AG04450 (cell line): ENCODE measurements around the gene NRG3. TPM values are rescaled to one million over a fixed set of nuclear protein-coding genes. Genes with fewer than 3 reads are reported as not detected.

Experiments used
- CTCF ChIA-PET: fragments of 300-600, 350-600 bp; formaldehyde crosslinking; extraction: SDS; loops from one replicate; lab custom pipeline; 2022; ENCODE audit warnings: antibody characterized with exemption, inconsistent platforms; lab: Charles Lee
- POLR2A ChIA-PET: fragments of 350-600 bp; formaldehyde crosslinking; extraction: SDS; loops from one replicate; lab custom pipeline; 2021; ENCODE audit warnings: antibody characterized with exemption, inconsistent platforms; lab: Yijun Ruan, JAX
- DNase-seq: peaks from one replicate; pipeline ENCODE4 v3.0.0-alpha.2; 2011; ENCODE audit warnings: low read depth, low spot score
- H3K27ac ChIP-seq: one replicate; pipeline ENCODE4 v1.5.1; 2012; ENCODE audit warnings: low read depth, low read length, control low read depth
- H3K27me3 ChIP-seq: one replicate; pipeline ENCODE4 v1.6.0; 2012; ENCODE audit warnings: low read length; ENCODE audit not compliant: control insufficient read depth, insufficient read depth
- H3K4me3 ChIP-seq: 2 replicates; pipeline ENCODE4 v1.5.1; 2011; ENCODE audit warnings: mild to moderate bottlenecking, low read depth, low read length, control low read depth
- H3K9me3 ChIP-seq: 2 replicates; pipeline ENCODE4 v1.5.1; 2012; ENCODE audit warnings: low read length; ENCODE audit not compliant: control insufficient read depth, insufficient read depth
- CTCF ChIP-seq: IDR thresholded peaks from 2 replicates; pipeline ENCODE4 v1.5.1; 2011; ENCODE audit warnings: low read depth, low read length, control low read depth, inconsistent platforms
- polyA plus RNA-seq: library from polyadenylated mRNA; depleted of rRNA; stranded (reverse); fragments of >200 nt; gene quantifications from 2 replicates; pipeline ENCODE4 v1.2.3, GENCODE V29; 2011

The NRG3 gene
- polyA plus RNA-seq, 1 experiment, result not detected

GRCh38 chr10:82242778-82243177, 367.8 kb downstream of the NRG3 start:
- ChIA-PET POLR2A (no interaction called here), CTCF (no interaction called here)
- H3K27ac ChIP-seq, result no peak overlapping the region
- H3K9me3 ChIP-seq, result peaks cover 11% of the 10 kb centered on the region
- no peaks in the 10 kb centered on the region for H3K27me3 ChIP-seq
- DNase-seq, result no peak
- no peak for TF ChIP-seq CTCF
- no peak overlapping the region for H3K4me3 ChIP-seq

- CTCF ChIA-PET, result no interaction called here
- POLR2A ChIA-PET, result no interaction called here
- Histone ChIP-seq H3K9me3 (peaks cover 8% of the 10 kb centered on the region), H3K27ac (no peak overlapping the region), H3K4me3 (no peak overlapping the region), H3K27me3 (no peaks in the 10 kb centered on the region)
- no peak for DNase-seq
- no peak for TF ChIP-seq CTCF
Observed at GRCh38 chr10:82245157-82245556, 370.2 kb downstream of the NRG3 start.

GRCh38 chr10:82245906-82246560, 371.0 kb downstream of the NRG3 start:
- peaks cover 8% of the 10 kb centered on the region for H3K9me3 ChIP-seq
- H3K4me3 ChIP-seq, result no peak overlapping the region
- H3K27me3 ChIP-seq, result no peaks in the 10 kb centered on the region
- POLR2A ChIA-PET, result no interaction called here
- TF ChIP-seq CTCF, result no peak
- no peak for DNase-seq
- CTCF ChIA-PET, result no interaction called here
- H3K27ac ChIP-seq, result no peak overlapping the region

- DNase-seq, result no peak
- H3K9me3 ChIP-seq, result peaks cover 24% of the 10 kb centered on the region
- H3K4me3 ChIP-seq, result no peak overlapping the region
- CTCF ChIA-PET, result no interaction called here
- no peaks in the 10 kb centered on the region for H3K27me3 ChIP-seq
- TF ChIP-seq CTCF, result no peak
- no peak overlapping the region for H3K27ac ChIP-seq
- POLR2A ChIA-PET, result no interaction called here
Observed at GRCh38 chr10:82249141-82249540, 374.1 kb downstream of the NRG3 start.

GRCh38 chr10:82251222-82251906, 376.4 kb downstream of the NRG3 start:
- CTCF ChIA-PET, result no interaction called here
- TF ChIP-seq CTCF, result no peak
- Histone ChIP-seq H3K27ac (no peak overlapping the region), H3K4me3 (no peak overlapping the region), H3K27me3 (no peaks in the 10 kb centered on the region), H3K9me3 (peaks cover 21% of the 10 kb centered on the region)
- no peak for DNase-seq
- POLR2A ChIA-PET, result no interaction called here
